Activated T-helper 1 cell treated with Interleukin-2 at 50 U/mL for 16 hours (primary cell): ENCODE results near the gene SMCHD1.

Experiments
- DNase-seq: peaks from one replicate; pipeline ENCODE4 v3.0.0-alpha.2; 2020; ENCODE audit warnings: low read depth

Gene SMCHD1

DNA sequence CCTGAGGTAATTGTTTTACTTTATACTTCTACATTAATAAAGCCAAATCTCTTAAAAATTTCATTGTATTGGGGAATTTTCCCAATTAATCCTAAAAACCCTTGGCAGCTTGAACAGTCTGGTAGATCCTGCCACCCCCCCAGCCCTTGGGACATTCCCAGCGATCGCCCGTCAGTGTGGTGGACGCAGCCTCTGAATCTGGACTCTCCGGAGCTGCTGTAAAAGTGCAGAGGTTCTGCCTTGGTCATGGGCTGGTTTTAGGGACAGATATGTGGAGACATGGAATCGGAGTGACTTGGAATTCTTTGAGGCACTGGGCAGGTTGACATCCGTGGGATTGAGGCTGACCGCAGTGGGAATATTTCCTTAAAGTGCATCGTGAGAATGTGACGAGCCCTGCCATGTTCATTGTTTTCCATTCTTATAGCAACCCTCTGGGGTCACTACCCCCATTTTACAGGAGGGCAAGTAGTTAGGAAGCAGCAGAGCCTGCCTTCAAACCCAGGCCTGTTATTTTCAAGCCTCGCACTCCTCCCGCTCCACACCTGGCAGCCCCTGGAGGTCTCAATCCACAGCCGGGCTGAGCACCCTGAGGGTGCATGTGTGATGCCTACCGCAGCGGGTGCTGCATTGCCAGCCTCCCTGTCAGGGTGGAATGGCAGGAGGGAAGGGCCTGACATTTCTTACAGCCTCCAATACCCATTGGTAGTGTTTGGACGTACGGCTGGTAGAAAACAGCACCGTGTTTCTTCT lies 197.8 kb downstream of the SMCHD1 start:
- no peak for DNase-seq

DNA sequence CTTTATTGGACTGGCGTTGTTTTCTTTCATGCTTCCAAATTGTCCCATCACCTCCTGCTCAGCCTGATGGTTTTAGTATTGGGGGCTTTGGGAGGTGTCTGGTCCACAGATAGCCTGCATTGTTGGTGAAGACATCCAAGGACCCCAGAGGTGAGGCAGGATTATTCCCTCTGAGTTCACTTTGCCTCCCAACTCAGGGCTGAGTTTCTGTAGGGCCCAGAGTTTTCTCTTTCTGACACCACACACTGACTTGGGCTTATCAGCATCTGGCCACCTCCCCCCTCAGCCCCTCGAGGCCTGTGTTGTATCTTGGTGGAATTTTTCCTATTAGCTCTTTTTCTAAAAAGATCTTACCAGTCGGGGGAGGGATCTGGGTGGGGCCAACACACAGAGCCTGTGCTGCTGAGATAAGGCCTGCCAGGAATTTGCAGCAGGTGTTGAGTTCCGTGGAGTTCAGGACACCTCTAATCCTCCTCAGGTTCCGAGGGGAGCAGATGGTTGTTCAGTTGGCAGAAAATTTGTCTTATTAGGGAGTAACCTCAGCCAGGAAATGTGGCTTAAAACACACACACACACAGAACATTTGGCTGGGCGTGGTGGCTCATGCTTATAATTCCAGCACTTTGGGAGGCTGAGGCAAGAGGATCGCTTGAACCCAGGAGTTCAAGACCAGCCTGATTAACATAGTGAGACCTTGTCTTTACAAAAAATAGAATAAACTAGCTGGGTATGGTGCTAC lies 198.6 kb downstream of the SMCHD1 start:
- DNase-seq, result no peak
